Gastrocnemius medialis (tissue), 4 donors: Measurements from ENCODE around the gene SLC19A2. TPM values are rescaled to one million over a fixed set of nuclear protein-coding genes. Genes with fewer than 3 reads are reported as not detected.

ENCODE experiments used
- ATAC-seq, 2 donors: fragments of 150-250 bp; one replicate each; pipeline ENCODE4 v1.9.1; 2016
- DNase-seq, 2 donors: peaks; one replicate each; pipeline ENCODE4 v3.0.0-alpha.2; 2019
- H3K27ac ChIP-seq, 4 donors: fragments of 200-600 bp; sonication (generic); 1 replicate in 1 of 4; 2 replicates in 3 of 4; pipeline ENCODE4 v1.5.1; 2016 to 2018; ENCODE audit warnings: mild to moderate bottlenecking in 2 of 4, moderate library complexity in 1 of 4
- H3K27me3 ChIP-seq, 3 donors: fragments of 200-600 bp; sonication (generic) in 2 of 3; 1 replicate in 1 of 3; 2 replicates in 2 of 3; pipeline versions ENCODE4 v1.5.1 to v1.6.0; 2016 to 2019; ENCODE audit warnings: mild to moderate bottlenecking in 1 of 3, moderate library complexity in 1 of 3
- H3K36me3 ChIP-seq, 2 donors: fragments of 200-600 bp; sonication (generic) in 1 of 2; one replicate each; pipeline ENCODE4 v1.5.1; 2017 to 2018
- H3K4me1 ChIP-seq, 2 donors: fragments of 200-600 bp; sonication (generic) in 1 of 2; one replicate each; pipeline ENCODE4 v1.5.1; 2016 to 2017; ENCODE audit warnings: mild to moderate bottlenecking in 2 of 2
- H3K4me3 ChIP-seq, 4 donors: fragments of 200-600 bp; sonication (generic) in 3 of 4; 1 replicate in 1 of 4; 2 replicates in 3 of 4; pipeline ENCODE4 v1.5.1; 2016 to 2019; ENCODE audit warnings: mild to moderate bottlenecking in 2 of 4
- H3K9me3 ChIP-seq, 3 donors: fragments of 200-600 bp; sonication (generic) in 2 of 3; 1 replicate in 1 of 3; 2 replicates in 2 of 3; pipeline ENCODE4 v1.5.1; 2016 to 2019
- CTCF ChIP-seq, 5 experiments: fragments of 450-650 bp in 3 of 5; fragments of 200-600 bp in 2 of 5; sonication (generic) in 2 of 5; IDR thresholded peaks in 4 of 5; conservative IDR thresholded peaks in 1 of 5; 1 replicate in 4 of 5; 2 replicates in 1 of 5; pipeline ENCODE4 v1.5.1; 2016 to 2019; ENCODE audit warnings: antibody characterized with exemption in 5 of 5, mild to moderate bottlenecking in 3 of 5, moderate library complexity in 3 of 5
- POLR2A ChIP-seq, 2 donors: fragments of 450-650 bp; IDR thresholded peaks; one replicate each; pipeline ENCODE4 v1.6.1; 2017; ENCODE audit warnings: antibody characterized with exemption in 2 of 2, mild to moderate bottlenecking in 2 of 2, moderate library complexity in 2 of 2
- in situ Hi-C, 4 donors: fragments of 200-750 bp; cut with MboI; loops; one replicate each; pipeline versions ENCODE4 v1.15.0 to v1.8.0; 2017; ENCODE audit warnings: low sequenced_read_pairs in 4 of 4
- intact Hi-C: fragments of 100-400 bp; cut with DNase I; formaldehyde crosslinking; loops from one replicate; pipeline ENCODE4 v1.15.1; 2023; ENCODE audit warnings: low total_unique reads
- total RNA-seq, 4 donors: library from RNA; depleted of rRNA; stranded (reverse); fragments of >200 nt; gene quantifications; one replicate each; pipeline versions ENCODE4 v1.1.0 to v1.2.3, GENCODE V29; 2016

SLC19A2 gene
- total RNA-seq, 4 donors from 2014 or later, result 93.3 to 176 (median 99.8) TPM

DNA sequence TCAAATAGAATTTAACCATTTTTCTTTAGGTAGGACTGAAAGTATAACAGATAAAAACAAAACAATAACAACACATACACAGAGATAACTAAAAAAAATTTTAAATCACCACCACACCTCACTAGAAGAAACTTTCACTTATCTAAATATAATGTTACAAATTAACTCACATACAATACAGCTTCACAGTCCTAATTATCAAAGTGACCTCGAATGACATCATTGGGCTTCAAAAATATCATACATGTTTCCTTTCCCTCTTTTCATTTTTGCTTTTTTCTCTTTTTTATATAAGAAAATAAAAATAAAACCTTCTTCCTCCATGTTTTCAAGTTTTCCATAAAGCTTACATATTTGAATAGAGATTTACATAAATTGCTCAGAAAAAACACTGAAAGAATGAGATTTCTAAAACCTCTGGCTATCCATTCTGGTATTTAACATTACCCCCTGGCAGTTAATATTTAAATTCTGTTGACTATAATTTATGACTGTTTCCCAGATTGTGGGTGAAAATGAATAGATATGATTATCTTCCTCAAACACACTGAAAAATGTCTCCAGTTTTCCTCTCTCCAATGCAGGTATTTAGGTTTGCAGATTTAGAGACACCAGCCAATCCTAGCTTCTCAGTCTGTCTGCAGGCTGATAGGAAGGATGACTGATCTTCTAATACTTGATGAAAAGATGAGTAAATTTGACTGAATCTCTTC is 40.5 kb upstream of the SLC19A2 start:
- no peak overlapping the region for H3K27ac ChIP-seq
- in situ Hi-C loops (loop anchor here in 2 of 4 donors (25.0 kb wide), 2 partner anchors 139 to 1189 kb away; no protein-coding TSS in a partner anchor), intact Hi-C loops (no loop called here)
- H3K4me3 ChIP-seq, result no peak overlapping the region
- H3K9me3 ChIP-seq, result no peaks in the 10 kb centered on the region
- TF ChIP-seq POLR2A (IDR thresholded peaks at IDR 0.05) (no peak), CTCF (IDR thresholded peaks at IDR 0.05 in 4 of 5, conservative IDR thresholded peaks at IDR 0.05 in 1 of 5) (no peak)
- no peaks in the 10 kb centered on the region for H3K27me3 ChIP-seq
- H3K36me3 ChIP-seq, result no peaks in the 10 kb centered on the region
- no peak for ATAC-seq
- no peaks in the 10 kb centered on the region for H3K4me1 ChIP-seq
- DNase-seq, result no peak

- no peak for TF ChIP-seq CTCF (IDR thresholded peaks at IDR 0.05 in 4 of 5, conservative IDR thresholded peaks at IDR 0.05 in 1 of 5)
- no peak for TF ChIP-seq POLR2A (IDR thresholded peaks at IDR 0.05)
- no peak overlapping the region for H3K4me3 ChIP-seq
- in situ Hi-C loops (loop anchor here in 2 of 4 donors (25.0 kb wide), 2 partner anchors 138 to 1188 kb away; no protein-coding TSS in a partner anchor), intact Hi-C loops (no loop called here)
- H3K4me1 ChIP-seq, result no peaks in the 10 kb centered on the region
- H3K36me3 ChIP-seq, result no peaks in the 10 kb centered on the region
- H3K27me3 ChIP-seq, result no peaks in the 10 kb centered on the region
- H3K9me3 ChIP-seq, result no peaks in the 10 kb centered on the region
- no peak for DNase-seq
- no peak for ATAC-seq
- H3K27ac ChIP-seq, result no peak overlapping the region
Measured at GRCh38 chr1:169525391-169525790, 39.6 kb upstream of the SLC19A2 start.

DNA sequence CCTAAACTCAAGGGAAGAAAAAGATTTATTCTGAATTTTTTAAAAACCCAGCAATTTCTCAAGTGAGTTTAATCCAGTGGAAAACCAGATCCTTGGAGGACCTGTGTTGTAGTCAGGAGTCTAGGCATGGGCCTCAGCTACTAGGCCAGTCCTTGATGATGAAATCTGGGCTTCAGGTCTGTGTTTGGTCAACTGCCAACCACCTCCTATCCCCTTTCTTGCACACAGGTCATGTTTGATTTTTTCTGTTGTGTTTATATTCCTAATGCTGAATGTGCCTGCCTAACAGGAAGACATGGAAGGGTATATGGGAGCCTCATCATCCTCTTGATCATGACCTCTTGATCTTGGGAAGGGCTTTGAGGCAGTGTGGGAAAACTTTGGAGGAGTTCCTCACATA is 38.2 kb upstream of the SLC19A2 start:
- H3K27me3 ChIP-seq, result no peaks in the 10 kb centered on the region
- intact Hi-C loops (no loop called here), in situ Hi-C loops (no loop called here)
- H3K4me3 ChIP-seq, result no peak overlapping the region
- TF ChIP-seq POLR2A (IDR thresholded peaks at IDR 0.05) (no peak), CTCF (IDR thresholded peaks at IDR 0.05 in 4 of 5, conservative IDR thresholded peaks at IDR 0.05 in 1 of 5) (no peak)
- H3K36me3 ChIP-seq, result no peaks in the 10 kb centered on the region
- ATAC-seq, result no peak
- no peaks in the 10 kb centered on the region for H3K9me3 ChIP-seq
- no peak for DNase-seq
- H3K4me1 ChIP-seq, result no peaks in the 10 kb centered on the region
- H3K27ac ChIP-seq, result no peak overlapping the region

DNA sequence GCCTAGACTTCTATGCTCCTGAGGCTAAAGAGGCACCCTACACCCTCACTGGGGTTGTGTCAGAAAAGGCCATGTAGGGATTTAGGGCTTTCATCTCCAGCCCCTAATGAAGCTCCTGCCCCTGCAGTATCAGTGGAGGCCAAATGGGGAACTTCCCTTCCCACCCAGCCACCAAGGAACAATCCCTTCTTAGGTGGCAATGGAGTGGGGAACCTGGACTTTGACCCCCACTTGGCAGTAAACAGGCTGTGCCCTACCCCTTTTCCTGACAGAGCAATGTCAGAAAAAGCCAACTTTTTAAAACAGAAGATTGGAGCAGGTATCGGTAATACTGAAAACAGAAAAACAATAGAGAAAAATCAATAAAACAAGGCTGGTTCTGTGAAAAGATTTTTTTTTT is 35.5 kb upstream of the SLC19A2 start:
- ATAC-seq (no peak), DNase-seq (no peak)
- no peaks in the 10 kb centered on the region for H3K27me3 ChIP-seq
- in situ Hi-C loops (no loop called here), intact Hi-C loops (no loop called here)
- TF ChIP-seq CTCF (IDR thresholded peaks at IDR 0.05 in 4 of 5, conservative IDR thresholded peaks at IDR 0.05 in 1 of 5) (no peak), POLR2A (IDR thresholded peaks at IDR 0.05) (no peak)
- no peaks in the 10 kb centered on the region for H3K36me3 ChIP-seq
- no peaks in the 10 kb centered on the region for H3K9me3 ChIP-seq
- no peaks in the 10 kb centered on the region for H3K4me1 ChIP-seq
- no peak overlapping the region for H3K27ac ChIP-seq
- H3K4me3 ChIP-seq, result no peak overlapping the region
